ENCODE results near the gene OR6Q1. TPM values are rescaled to one million over a fixed set of nuclear protein-coding genes. Genes with fewer than 3 reads are reported as not detected.
A peak's percentile ranks its signal among the peaks of the same experiment; 100 is the strongest.

Gene OR6Q1
- total RNA-seq, 1 experiment from 2014 or later = not detected

GRCh38 chr11:58060939-58061672 lies 30.4 kb downstream of the OR6Q1 start:
- no peaks in the 10 kb centered on the region for H3K27me3 Mint-ChIP-seq (ENCODE audit: insufficient read depth, unreplicated experiment)
- no peaks in the 10 kb centered on the region for H3K36me3 Mint-ChIP-seq (ENCODE audit: insufficient read depth, unreplicated experiment)
- no peaks in the 10 kb centered on the region for H3K9me3 Mint-ChIP-seq (ENCODE audit: unreplicated experiment)
- no peak overlapping the region for H3K27ac Mint-ChIP-seq (ENCODE audit: low read depth, unreplicated experiment)
- BruUV-seq (replicated peaks) = no TSS peak
- intact Hi-C loops (cut with micrococcal nuclease) = no loop called here
- H3K4me1 Mint-ChIP-seq (ENCODE audit: insufficient read depth, unreplicated experiment) = peaks cover 16% of the 10 kb centered on the region
- peak; percentile 4 for TF ChIP-seq CTCF (IDR thresholded peaks at IDR 0.05; ENCODE audit: unreplicated experiment)
- POLR2A ChIA-PET = no interaction called here
- CTCF ChIA-PET = interaction anchor here (0.6 to 2.6 kb wide), 7 partner anchors 36 to 310 kb away, joined by 3 to 11 read pairs (median 3); partner anchors contain the start of gene BTBD18
- DNase-seq (ENCODE audit: unreplicated experiment) = peak; percentile 24
- H3K4me3 Mint-ChIP-seq (ENCODE audit: unreplicated experiment) = no peak overlapping the region

GRCh38 chr11:58061813-58062212 lies 31.1 kb downstream of the OR6Q1 start:
- CTCF ChIA-PET = interaction anchor here (0.8 to 0.9 kb wide), 3 partner anchors 141 to 224 kb away, joined by 3 to 4 read pairs (median 3); no protein-coding TSS in a partner anchor
- H3K36me3 Mint-ChIP-seq (ENCODE audit: insufficient read depth, unreplicated experiment) = no peaks in the 10 kb centered on the region
- POLR2A ChIA-PET = no interaction called here
- BruUV-seq (replicated peaks) = no TSS peak
- DNase-seq (ENCODE audit: unreplicated experiment) = peak; percentile 78
- no peak overlapping the region for H3K27ac Mint-ChIP-seq (ENCODE audit: low read depth, unreplicated experiment)
- H3K4me3 Mint-ChIP-seq (ENCODE audit: unreplicated experiment) = no peak overlapping the region
- H3K27me3 Mint-ChIP-seq (ENCODE audit: insufficient read depth, unreplicated experiment) = no peaks in the 10 kb centered on the region
- no peaks in the 10 kb centered on the region for H3K9me3 Mint-ChIP-seq (ENCODE audit: unreplicated experiment)
- intact Hi-C loops (cut with micrococcal nuclease) = no loop called here
- TF ChIP-seq CTCF (IDR thresholded peaks at IDR 0.05; ENCODE audit: unreplicated experiment) = no peak
- peaks cover 16% of the 10 kb centered on the region for H3K4me1 Mint-ChIP-seq (ENCODE audit: insufficient read depth, unreplicated experiment)

- intact Hi-C loops (cut with micrococcal nuclease) = no loop called here
- no TSS peak for BruUV-seq (replicated peaks)
These were observed 36.9 kb downstream of the OR6Q1 start for GRCh38 chr11:58067685-58068084.

GRCh38 chr11:58068655-58069054 lies 37.9 kb downstream of the OR6Q1 start:
- no peaks in the 10 kb centered on the region for H3K27me3 Mint-ChIP-seq (ENCODE audit: insufficient read depth, unreplicated experiment)
- H3K9me3 Mint-ChIP-seq (ENCODE audit: unreplicated experiment) = no peaks in the 10 kb centered on the region
- CTCF ChIA-PET = interaction anchor here (0.6 to 1.4 kb wide), 2 partner anchors 9 to 22 kb away, joined by 4 to 5 read pairs; no protein-coding TSS in a partner anchor
- intact Hi-C loops (cut with micrococcal nuclease) = no loop called here
- TF ChIP-seq CTCF (IDR thresholded peaks at IDR 0.05; ENCODE audit: unreplicated experiment) = no peak
- no peaks in the 10 kb centered on the region for H3K4me1 Mint-ChIP-seq (ENCODE audit: insufficient read depth, unreplicated experiment)
- no TSS peak for BruUV-seq (replicated peaks)
- POLR2A ChIA-PET = no interaction called here
- H3K4me3 Mint-ChIP-seq (ENCODE audit: unreplicated experiment) = no peak overlapping the region
- no peak overlapping the region for H3K27ac Mint-ChIP-seq (ENCODE audit: low read depth, unreplicated experiment)
- H3K36me3 Mint-ChIP-seq (ENCODE audit: insufficient read depth, unreplicated experiment) = no peaks in the 10 kb centered on the region
- no peak for DNase-seq (ENCODE audit: unreplicated experiment)

More at GRCh38 chr11:58067685-58068084, 36.9 kb downstream of the OR6Q1 start:
- CTCF ChIA-PET = no interaction called here
- no peak overlapping the region for H3K27ac Mint-ChIP-seq (ENCODE audit: low read depth, unreplicated experiment)
- H3K36me3 Mint-ChIP-seq (ENCODE audit: insufficient read depth, unreplicated experiment) = no peaks in the 10 kb centered on the region
- H3K9me3 Mint-ChIP-seq (ENCODE audit: unreplicated experiment) = no peaks in the 10 kb centered on the region
- POLR2A ChIA-PET = no interaction called here
- no peak for DNase-seq (ENCODE audit: unreplicated experiment)
- H3K4me3 Mint-ChIP-seq (ENCODE audit: unreplicated experiment) = no peak overlapping the region
- no peaks in the 10 kb centered on the region for H3K27me3 Mint-ChIP-seq (ENCODE audit: insufficient read depth, unreplicated experiment)
- no peaks in the 10 kb centered on the region for H3K4me1 Mint-ChIP-seq (ENCODE audit: insufficient read depth, unreplicated experiment)
- TF ChIP-seq CTCF (IDR thresholded peaks at IDR 0.05; ENCODE audit: unreplicated experiment) = no peak

All from MCF 10A (cell line).